Liver (tissue), 9 donors: ENCODE data around the gene UCN2. TPM values are rescaled to one million over a fixed set of nuclear protein-coding genes. Genes with fewer than 3 reads are reported as not detected.
A peak's percentile ranks its signal among the peaks of the same experiment; 100 is the strongest.

Experiments
- DNase-seq: peaks from one replicate; pipeline ENCODE4 v3.0.0-alpha.2; 2017; ENCODE audit warnings: low spot score
- H3K27ac ChIP-seq, 2 donors: one replicate each; pipeline ENCODE4 v1.7.0; 2013; ENCODE audit warnings: inconsistent platforms in 2 of 2, low read length in 2 of 2, control low read depth in 1 of 2, low read depth in 1 of 2, mild to moderate bottlenecking in 1 of 2
- H3K27me3 ChIP-seq, 4 donors: one replicate each; pipeline versions ENCODE4 v1.6.1 to v1.7.0; 2013; ENCODE audit warnings: low read length in 3 of 4, inconsistent platforms in 1 of 4, mild to moderate bottlenecking in 1 of 4, moderate library complexity in 1 of 4; ENCODE audit not compliant: control insufficient read depth in 4 of 4, insufficient read depth in 4 of 4
- H3K36me3 ChIP-seq, 4 donors: one replicate each; pipeline versions ENCODE4 v1.6.1 to v1.7.0; 2013; ENCODE audit warnings: low read length in 3 of 4, mild to moderate bottlenecking in 3 of 4, low read depth in 1 of 4, moderate library complexity in 1 of 4; ENCODE audit not compliant: control insufficient read depth in 4 of 4, insufficient read depth in 3 of 4
- H3K4me1 ChIP-seq, 4 donors: one replicate each; pipeline versions ENCODE4 v1.6.1 to v1.7.0; 2013; ENCODE audit warnings: low read length in 3 of 4, mild to moderate bottlenecking in 3 of 4, moderate library complexity in 1 of 4; ENCODE audit not compliant: control insufficient read depth in 4 of 4, insufficient read depth in 4 of 4
- H3K4me3 ChIP-seq, 3 donors: one replicate each; pipeline versions ENCODE4 v1.6.1 to v1.7.0; 2013; ENCODE audit warnings: low read length in 3 of 3, control low read depth in 1 of 3, low read depth in 1 of 3, mild to moderate bottlenecking in 1 of 3
- H3K9ac ChIP-seq, 2 donors: one replicate each; pipeline ENCODE4 v1.7.0; 2013; ENCODE audit warnings: low read length in 2 of 2, mild to moderate bottlenecking in 2 of 2, moderate library complexity in 2 of 2, control low read depth in 1 of 2, low read depth in 1 of 2
- H3K9me3 ChIP-seq, 4 donors: one replicate each; pipeline versions ENCODE4 v1.6.1 to v1.7.0; 2013; ENCODE audit warnings: low read length in 3 of 4; ENCODE audit not compliant: control insufficient read depth in 4 of 4
- ATF3 ChIP-seq: IDR thresholded peaks from 2 replicates; pipeline ENCODE4 v1.6.1; 2016; ENCODE audit warnings: antibody characterized with exemption
- CTCF ChIP-seq: fragments of 150-350 bp; IDR thresholded peaks from 2 replicates; pipeline ENCODE4 v1.5.1; 2017; ENCODE audit warnings: improper control_type of control experiment, low read depth, low read length; ENCODE audit not compliant: missing input control
- EGR1 ChIP-seq, 2 donors: IDR thresholded peaks; 2 replicates each; pipeline ENCODE4 v1.6.1; 2016 to 2018; ENCODE audit warnings: antibody characterized with exemption in 2 of 2, low read depth in 2 of 2
- FOXA1 ChIP-seq: IDR thresholded peaks from 2 replicates; pipeline ENCODE4 v1.6.1; 2016; ENCODE audit warnings: antibody characterized with exemption
- FOXA2 ChIP-seq: IDR thresholded peaks from 2 replicates; pipeline ENCODE4 v1.6.1; 2016; ENCODE audit warnings: antibody characterized with exemption
- GABPA ChIP-seq, 2 donors: IDR thresholded peaks in 1 of 2; conservative IDR thresholded peaks in 1 of 2; 2 replicates each; pipeline ENCODE4 v1.6.1; 2016; ENCODE audit warnings: antibody characterized with exemption in 2 of 2, mild to moderate bottlenecking in 1 of 2, moderate library complexity in 1 of 2
- HNF4A ChIP-seq, 2 donors: conservative IDR thresholded peaks; 2 replicates each; pipeline ENCODE4 v1.6.1; 2016; ENCODE audit warnings: antibody characterized with exemption in 2 of 2, mild to moderate bottlenecking in 2 of 2
- HNF4G ChIP-seq: IDR thresholded peaks from 2 replicates; pipeline ENCODE4 v1.6.1; 2016; ENCODE audit warnings: antibody characterized with exemption
- JUND ChIP-seq, 2 donors: IDR thresholded peaks; 2 replicates each; pipeline ENCODE4 v1.6.1; 2016; ENCODE audit warnings: antibody characterized with exemption in 2 of 2
- MAX ChIP-seq: IDR thresholded peaks from 2 replicates; pipeline ENCODE4 v1.6.1; 2016; ENCODE audit warnings: antibody characterized with exemption
- NR2F2 ChIP-seq: IDR thresholded peaks from 2 replicates; pipeline ENCODE4 v1.6.1; 2016; ENCODE audit warnings: antibody characterized with exemption
- RAD21 ChIP-seq, 2 donors: IDR thresholded peaks; 2 replicates each; pipeline ENCODE4 v1.6.1; 2016; ENCODE audit warnings: antibody characterized with exemption in 2 of 2, mild to moderate bottlenecking in 2 of 2
- REST ChIP-seq: IDR thresholded peaks from 2 replicates; pipeline ENCODE4 v1.6.1; 2016; ENCODE audit warnings: antibody characterized with exemption, mild to moderate bottlenecking
- RXRA ChIP-seq, 2 donors: IDR thresholded peaks; 2 replicates each; pipeline ENCODE4 v1.6.1; 2017 to 2018; ENCODE audit warnings: antibody characterized with exemption in 2 of 2, mild to moderate bottlenecking in 1 of 2
- SP1 ChIP-seq: IDR thresholded peaks from 2 replicates; pipeline ENCODE4 v1.6.1; 2018; ENCODE audit warnings: antibody characterized with exemption, mild to moderate bottlenecking
- TAF1 ChIP-seq: conservative IDR thresholded peaks from 2 replicates; pipeline ENCODE4 v1.6.1; 2016; ENCODE audit warnings: antibody characterized with exemption, mild to moderate bottlenecking
- YY1 ChIP-seq: IDR thresholded peaks from 2 replicates; pipeline ENCODE4 v1.6.1; 2016; ENCODE audit warnings: antibody characterized with exemption, mild to moderate bottlenecking
- ZBTB33 ChIP-seq: IDR thresholded peaks from 2 replicates; pipeline ENCODE4 v1.6.1; 2016; ENCODE audit warnings: antibody characterized with exemption
- WGBS: extraction: QIAGEN DNeasy Blood & Tissue Kit; methylation state at CpG from one replicate; pipeline ENCODE4 v1.1.7; 2013; 5-methylcytosine and 5-hydroxymethylcytosine counted together
- polyA plus RNA-seq, 2 donors: library from polyadenylated mRNA; stranded (reverse) in 1 of 2; unstranded in 1 of 2; fragments of 200-250 nt in 1 of 2; fragments of >200 nt in 1 of 2; fragmentation: Nextera tagmentation in 1 of 2; extraction: Ambion mirVana in 1 of 2; gene quantifications; one replicate each; pipeline versions ENCODE4 v1.2.1 to v1.2.3, GENCODE V29; 2013 to 2015
- total RNA-seq, 2 donors: library from RNA; depleted of rRNA; stranded (reverse); fragments of >200 nt; gene quantifications; one replicate each; pipeline ENCODE4 v1.2.3, GENCODE V29; 2014
- donor health status: healthy.
- donor health status: healthy.
- donor health status: healthy.
- donor health status: healthy.
- donor health status: healthy.

UCN2 gene
- total and polyA plus RNA-seq, 4 donors: 0.08 TPM; not detected in 3

GRCh38 chr3:48581621-48582481 lies 18.3 kb upstream of the UCN2 start:
- Histone ChIP-seq H3K4me1 (peaks cover 0 to 3% (median 0%) of the 10 kb centered on the region in 4 donors), H3K9ac (no peak overlapping the region), H3K9me3 (no peaks in the 10 kb centered on the region), H3K4me3 (no peak overlapping the region), H3K36me3 (no peaks in the 10 kb centered on the region), H3K27ac (no peak overlapping the region), H3K27me3 (no peaks in the 10 kb centered on the region)
- 86% methylated on average over 14 of the region's 14 CpGs for WGBS
- TF ChIP-seq RAD21 (IDR thresholded peaks at IDR 0.05): no peak
- TF ChIP-seq RXRA (IDR thresholded peaks at IDR 0.05): peak in 1 of 2 donors; percentile 6
- TF ChIP-seq ZBTB33: no peak
- peak; percentile 35 to 41 for TF ChIP-seq HNF4A (conservative IDR thresholded peaks at IDR 0.05)
- TF ChIP-seq HNF4G: no peak
- no peak for DNase-seq

GRCh38 chr3:48576647-48577046 lies 13.1 kb upstream of the UCN2 start:
- no peak overlapping the region for H3K4me3 ChIP-seq
- no peaks in the 10 kb centered on the region for H3K9me3 ChIP-seq
- no peak overlapping the region for H3K9ac ChIP-seq
- no peaks in the 10 kb centered on the region for H3K27me3 ChIP-seq
- no peak for DNase-seq
- TF ChIP-seq FOXA2: no peak
- TF ChIP-seq FOXA1: no peak
- TF ChIP-seq REST: no peak
- no peak for TF ChIP-seq EGR1 (IDR thresholded peaks at IDR 0.05; ENCODE audit: low read depth in 2 of 2)
- no peak for TF ChIP-seq TAF1
- TF ChIP-seq HNF4G: no peak
- TF ChIP-seq YY1: no peak
- no peak for TF ChIP-seq ATF3
- no peak for TF ChIP-seq NR2F2
- TF ChIP-seq CTCF: no peak
- TF ChIP-seq ZBTB33: no peak
- TF ChIP-seq JUND (IDR thresholded peaks at IDR 0.05): no peak
- no peak for TF ChIP-seq GABPA (IDR thresholded peaks at IDR 0.05 in 1 of 2, conservative IDR thresholded peaks at IDR 0.05 in 1 of 2)
- TF ChIP-seq HNF4A (conservative IDR thresholded peaks at IDR 0.05): no peak
- TF ChIP-seq RXRA (IDR thresholded peaks at IDR 0.05): no peak
- TF ChIP-seq SP1: no peak
- no peak for TF ChIP-seq MAX
- WGBS: 87% methylated on average over 4 of the region's 4 CpGs
- H3K4me1 ChIP-seq: peaks cover 0 to under 1% (median 0%) of the 10 kb centered on the region in 4 donors
- H3K36me3 ChIP-seq: no peaks in the 10 kb centered on the region
- H3K27ac ChIP-seq: no peak overlapping the region
